KOPT-K1 (cell line): Measurements from ENCODE around the gene SSH3.
A peak's percentile ranks its signal among the peaks of the same experiment; 100 is the strongest.
"Not testable (repeated sequence)": the region's sequence is repeated elsewhere in the genome, so short reads cannot be mapped to it uniquely, and the experiment has no call there.

ENCODE experiments used
- H3K27ac ChIP-seq: fragments of 200-600 bp; sonication (generic); 2 replicates; pipeline ENCODE4 v1.5.1; 2016; ENCODE audit warnings: antibody characterized with exemption, mild to moderate bottlenecking, low read depth, low read length; ENCODE audit not compliant: poor library complexity, severe bottlenecking
- H3K36me3 ChIP-seq: fragments of 200-600 bp; sonication (generic); 2 replicates; pipeline ENCODE4 v1.5.1; 2017; ENCODE audit warnings: antibody characterized with exemption, mild to moderate bottlenecking, low read length, moderate library complexity; ENCODE audit not compliant: insufficient read depth
- H3K9me3 ChIP-seq: fragments of 200-600 bp; sonication (generic); 2 replicates; pipeline ENCODE4 v1.5.1; 2017; ENCODE audit warnings: antibody characterized with exemption, low read length, mild to moderate bottlenecking; ENCODE audit not compliant: insufficient read depth, poor library complexity, severe bottlenecking

SSH3 gene, protein sequence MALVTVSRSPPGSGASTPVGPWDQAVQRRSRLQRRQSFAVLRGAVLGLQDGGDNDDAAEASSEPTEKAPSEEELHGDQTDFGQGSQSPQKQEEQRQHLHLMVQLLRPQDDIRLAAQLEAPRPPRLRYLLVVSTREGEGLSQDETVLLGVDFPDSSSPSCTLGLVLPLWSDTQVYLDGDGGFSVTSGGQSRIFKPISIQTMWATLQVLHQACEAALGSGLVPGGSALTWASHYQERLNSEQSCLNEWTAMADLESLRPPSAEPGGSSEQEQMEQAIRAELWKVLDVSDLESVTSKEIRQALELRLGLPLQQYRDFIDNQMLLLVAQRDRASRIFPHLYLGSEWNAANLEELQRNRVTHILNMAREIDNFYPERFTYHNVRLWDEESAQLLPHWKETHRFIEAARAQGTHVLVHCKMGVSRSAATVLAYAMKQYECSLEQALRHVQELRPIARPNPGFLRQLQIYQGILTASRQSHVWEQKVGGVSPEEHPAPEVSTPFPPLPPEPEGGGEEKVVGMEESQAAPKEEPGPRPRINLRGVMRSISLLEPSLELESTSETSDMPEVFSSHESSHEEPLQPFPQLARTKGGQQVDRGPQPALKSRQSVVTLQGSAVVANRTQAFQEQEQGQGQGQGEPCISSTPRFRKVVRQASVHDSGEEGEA

DNA sequence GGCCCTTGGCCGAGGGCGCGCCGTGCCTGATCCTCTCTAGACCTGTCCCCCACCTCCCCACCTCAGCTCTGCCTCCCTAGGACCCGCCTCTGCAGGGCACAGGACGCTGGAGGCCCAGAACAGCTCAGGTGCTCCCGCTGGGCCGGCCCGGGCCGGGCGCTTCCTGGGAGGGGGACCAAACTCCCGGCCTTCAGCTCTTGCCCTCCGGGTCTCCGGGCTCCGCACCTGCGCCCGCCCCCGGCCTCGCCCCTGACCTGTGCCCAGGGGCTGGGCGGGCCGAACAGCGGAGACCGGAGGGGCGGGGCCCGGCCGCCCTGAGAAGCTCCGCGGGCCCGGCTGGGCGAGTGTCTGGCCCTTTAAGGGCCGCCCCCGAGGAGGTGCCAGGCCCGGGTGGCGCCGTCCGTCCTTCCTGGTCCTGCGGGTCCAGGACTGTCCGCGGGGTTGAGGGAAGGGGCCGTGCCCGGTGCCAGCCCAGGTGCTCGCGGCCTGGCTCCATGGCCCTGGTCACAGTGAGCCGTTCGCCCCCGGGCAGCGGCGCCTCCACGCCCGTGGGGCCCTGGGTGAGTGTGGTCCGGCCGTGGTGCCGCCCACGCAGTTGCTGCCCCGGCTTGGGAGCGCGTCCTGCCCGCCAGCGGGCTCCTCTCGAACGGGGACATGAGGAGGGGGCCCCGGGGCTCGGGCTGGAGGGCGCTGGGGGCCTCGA lies at the start of gene SSH3:
Gene SSH3 (plus strand): TSS at position 399 of the 703 bp plus-strand sequence. CDS start 96 bp downstream, at position 495.
- Histone ChIP-seq H3K9me3 (no peaks in the 10 kb centered on the region), H3K27ac (no peak within 1 kb of the TSS), H3K36me3 (peaks cover 68% of the 10 kb centered on the region)

DNA sequence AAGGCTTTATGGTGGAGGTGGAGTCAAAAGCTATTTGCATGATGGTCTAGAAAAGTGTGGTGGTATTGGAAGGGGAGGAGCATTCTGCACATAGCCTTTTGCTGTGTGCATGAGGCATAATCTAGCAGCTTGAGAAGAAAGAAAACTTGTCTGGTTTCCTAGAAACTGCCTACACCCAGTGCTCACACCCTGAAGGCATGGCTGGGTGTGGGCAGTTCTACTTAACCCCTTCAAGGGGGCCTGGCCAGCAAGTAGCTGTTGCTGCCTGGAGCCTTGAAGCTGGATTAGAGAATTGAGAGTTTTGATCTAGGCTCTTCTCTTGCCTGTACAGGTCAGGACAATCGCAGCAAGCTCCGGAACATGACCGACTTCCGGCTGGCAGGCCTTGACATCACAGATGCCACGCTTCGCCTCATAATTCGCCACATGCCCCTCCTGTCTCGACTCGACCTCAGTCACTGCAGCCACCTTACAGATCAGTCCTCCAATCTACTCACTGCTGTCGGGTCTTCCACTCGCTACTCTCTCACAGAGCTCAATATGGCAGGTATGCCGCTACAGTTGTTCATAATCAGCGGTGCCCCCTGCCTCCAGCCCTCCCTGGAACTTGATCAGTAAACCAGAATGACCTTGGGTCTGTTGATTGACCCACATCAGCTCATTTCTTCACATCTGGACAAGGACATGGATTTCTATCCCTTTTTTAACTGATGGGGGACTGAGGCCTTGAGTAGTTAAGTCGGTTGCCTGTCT lies 49.3 kb upstream of the SSH3 start:
- Histone ChIP-seq H3K36me3 (peaks cover 95% of the 10 kb centered on the region), H3K27ac (no peak overlapping the region), H3K9me3 (no peaks in the 10 kb centered on the region)

DNA sequence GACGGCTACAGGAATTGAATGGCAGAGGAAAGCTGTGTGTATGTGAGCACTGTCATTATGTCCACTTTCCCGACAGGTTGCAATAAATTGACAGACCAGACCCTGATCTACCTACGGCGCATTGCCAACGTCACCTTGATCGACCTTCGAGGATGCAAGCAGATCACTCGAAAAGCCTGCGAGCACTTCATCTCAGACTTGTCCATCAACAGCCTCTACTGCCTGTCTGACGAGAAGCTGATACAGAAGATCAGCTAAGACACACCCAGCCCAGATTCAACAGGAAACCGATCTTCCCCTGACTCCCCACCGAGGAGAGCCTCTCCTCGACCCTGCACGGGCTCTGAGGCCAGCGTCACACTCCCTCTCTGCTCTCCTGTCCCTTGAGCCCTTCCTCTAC lies 48.5 kb upstream of the SSH3 start:
- no peaks in the 10 kb centered on the region for H3K9me3 ChIP-seq
- H3K36me3 ChIP-seq = peaks cover 88% of the 10 kb centered on the region
- H3K27ac ChIP-seq = no peak overlapping the region

DNA sequence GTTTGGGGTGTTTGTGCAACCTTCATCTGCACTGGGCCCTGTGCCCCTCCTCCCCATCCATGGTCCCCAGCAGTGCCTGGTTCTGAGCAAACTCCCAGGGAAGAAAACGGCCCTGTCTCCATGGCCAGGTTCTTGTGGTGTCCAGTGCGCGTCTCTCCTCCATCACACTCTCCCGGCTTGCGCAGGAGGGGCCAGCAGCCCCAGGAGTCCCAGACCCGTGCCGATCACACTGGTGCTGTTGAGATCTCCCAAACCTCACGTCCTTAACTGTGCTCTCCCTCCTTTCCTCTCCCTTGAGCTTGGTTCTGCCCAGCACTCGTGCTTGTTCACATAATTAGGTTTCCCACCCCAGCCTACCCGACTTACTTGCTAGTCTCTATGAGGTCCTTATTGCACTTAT lies 48.0 kb upstream of the SSH3 start:
- Histone ChIP-seq H3K36me3 (peaks cover 82% of the 10 kb centered on the region), H3K9me3 (no peaks in the 10 kb centered on the region), H3K27ac (no peak overlapping the region)

DNA sequence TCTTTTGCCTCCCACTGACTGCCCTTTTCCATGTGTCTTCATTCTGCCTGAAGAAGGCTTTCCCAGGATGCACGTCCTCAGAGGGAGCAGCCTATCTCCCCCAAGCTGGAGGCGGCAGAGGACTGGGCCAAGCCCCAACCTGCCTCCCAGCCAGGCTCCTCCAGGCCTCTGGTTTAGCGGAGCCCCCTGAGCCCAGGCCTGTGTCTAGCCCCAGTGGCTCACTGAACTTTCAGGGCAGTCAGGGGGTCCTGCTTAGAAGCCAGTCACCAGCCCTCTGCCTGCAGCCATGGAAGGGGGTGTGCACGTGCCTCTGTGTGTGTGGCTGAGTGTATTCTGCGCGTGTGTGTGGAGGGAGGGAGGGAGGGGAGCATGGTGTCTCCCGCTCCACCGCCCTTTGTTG lies 47.5 kb upstream of the SSH3 start:
- peaks cover 77% of the 10 kb centered on the region for H3K36me3 ChIP-seq
- H3K27ac ChIP-seq = no peak overlapping the region
- H3K9me3 ChIP-seq = no peaks in the 10 kb centered on the region

DNA sequence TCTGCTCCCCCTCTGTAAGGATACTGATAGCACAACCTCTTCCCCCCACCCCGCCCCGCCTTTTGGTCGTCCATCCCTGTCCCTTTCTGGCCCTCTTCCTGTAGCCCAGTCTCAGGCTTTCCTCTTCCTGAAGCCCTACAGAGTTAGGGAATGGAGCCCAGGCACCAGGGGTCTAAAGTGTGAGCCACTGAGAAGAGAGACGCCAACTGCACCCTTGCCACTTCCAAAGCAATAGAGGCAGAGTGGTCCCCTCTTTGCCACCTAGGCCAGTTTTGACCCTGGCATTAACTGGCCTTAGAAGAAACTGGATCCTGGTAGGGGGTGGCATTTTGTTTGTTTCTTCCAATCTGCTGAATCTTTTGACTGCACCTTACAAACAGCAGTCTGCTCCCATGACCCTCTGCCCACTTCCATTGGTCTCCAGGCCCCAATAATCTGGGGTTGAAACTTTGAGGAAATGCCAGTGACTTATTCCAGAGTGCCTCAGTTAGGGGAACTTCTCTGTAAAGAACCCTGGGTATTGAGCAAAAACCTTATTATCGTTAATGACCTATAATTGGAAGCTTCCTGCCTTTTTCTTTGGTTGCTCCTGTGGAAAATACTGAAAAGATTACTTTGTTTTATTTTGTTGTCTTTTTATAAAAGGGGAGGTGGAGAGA lies 46.7 kb upstream of the SSH3 start:
- Histone ChIP-seq H3K36me3 (peaks cover 70% of the 10 kb centered on the region), H3K27ac (no peak overlapping the region), H3K9me3 (no peaks in the 10 kb centered on the region)

DNA sequence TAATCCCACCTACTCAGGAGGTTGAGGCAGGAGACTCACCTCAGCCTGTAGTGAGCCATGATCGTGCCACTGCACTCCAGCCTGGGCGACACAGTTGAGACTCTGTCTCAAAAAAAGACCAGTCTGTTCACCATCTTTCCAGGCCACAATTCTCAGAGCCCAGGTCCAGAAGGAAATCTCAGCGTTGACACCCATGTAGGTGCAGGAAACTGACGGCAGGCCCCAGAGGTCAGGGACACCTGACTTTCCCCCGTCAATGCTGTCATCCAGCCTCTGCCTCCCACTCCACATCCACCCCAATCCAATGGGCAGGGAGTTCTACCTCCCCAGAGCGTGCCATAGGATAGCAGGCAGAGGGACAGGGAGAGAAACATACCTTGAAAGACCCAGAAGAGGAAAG lies 42.9 kb upstream of the SSH3 start:
- H3K36me3 ChIP-seq = peaks cover 32% of the 10 kb centered on the region
- H3K9me3 ChIP-seq = no peaks in the 10 kb centered on the region
- H3K27ac ChIP-seq = no peak overlapping the region

DNA sequence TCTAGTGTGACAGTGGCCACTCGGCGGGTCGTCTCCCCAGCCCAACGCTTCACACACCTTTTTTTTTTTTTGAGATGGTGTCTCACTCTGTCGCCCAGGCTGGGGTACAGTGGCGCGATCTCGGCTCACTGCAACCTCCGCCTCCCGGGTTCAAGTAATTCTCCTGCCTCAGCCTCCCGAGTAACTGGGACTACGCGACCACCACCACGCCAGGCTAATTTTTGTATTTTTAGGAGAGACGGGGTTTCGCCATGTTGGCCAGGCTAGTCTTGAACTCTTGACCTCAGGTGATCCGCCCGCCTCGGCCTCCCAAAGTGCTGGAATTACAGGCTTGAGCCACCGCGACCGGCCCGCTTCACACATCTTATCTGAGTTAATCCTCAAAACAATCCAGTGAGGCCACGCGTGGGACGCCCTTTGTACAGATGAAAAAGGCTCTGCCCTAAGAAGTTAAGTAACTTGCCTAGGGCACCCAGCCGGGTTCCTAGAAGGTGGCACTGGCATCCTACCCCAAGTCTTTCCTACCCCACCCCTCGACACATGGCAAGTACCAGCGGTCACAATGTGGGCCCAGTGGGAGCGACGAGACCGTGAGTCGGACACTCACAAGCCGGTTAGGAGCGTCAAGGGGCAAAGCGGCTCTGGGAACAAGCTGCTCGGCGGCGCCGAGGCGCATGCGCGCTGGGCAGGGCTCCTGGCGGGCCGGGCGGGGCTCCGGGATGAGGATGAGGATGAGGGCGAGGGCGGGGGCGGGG lies 42.3 kb upstream of the SSH3 start:
- not testable (repeated sequence) for H3K27ac ChIP-seq, H3K9me3 ChIP-seq
- H3K36me3 ChIP-seq = peaks cover 25% of the 10 kb centered on the region

DNA sequence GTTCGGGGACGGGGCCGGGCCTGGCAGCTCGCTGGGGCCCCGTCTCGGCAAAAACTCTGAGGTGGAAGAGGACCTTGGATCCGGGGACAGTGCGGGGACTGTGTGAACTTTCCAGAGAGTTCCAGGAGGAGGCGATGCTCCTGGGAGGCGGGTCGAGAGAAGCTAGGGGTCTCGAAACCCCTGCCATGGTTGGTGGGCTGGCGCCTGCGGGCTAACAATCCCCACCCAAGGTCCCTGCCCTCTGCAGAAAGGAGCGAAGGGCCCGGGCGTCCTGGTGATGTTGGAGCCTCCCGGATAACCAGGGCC lies 41.7 kb upstream of the SSH3 start:
- no peaks in the 10 kb centered on the region for H3K9me3 ChIP-seq
- H3K36me3 ChIP-seq = peaks cover 20% of the 10 kb centered on the region
- no peak overlapping the region for H3K27ac ChIP-seq

DNA sequence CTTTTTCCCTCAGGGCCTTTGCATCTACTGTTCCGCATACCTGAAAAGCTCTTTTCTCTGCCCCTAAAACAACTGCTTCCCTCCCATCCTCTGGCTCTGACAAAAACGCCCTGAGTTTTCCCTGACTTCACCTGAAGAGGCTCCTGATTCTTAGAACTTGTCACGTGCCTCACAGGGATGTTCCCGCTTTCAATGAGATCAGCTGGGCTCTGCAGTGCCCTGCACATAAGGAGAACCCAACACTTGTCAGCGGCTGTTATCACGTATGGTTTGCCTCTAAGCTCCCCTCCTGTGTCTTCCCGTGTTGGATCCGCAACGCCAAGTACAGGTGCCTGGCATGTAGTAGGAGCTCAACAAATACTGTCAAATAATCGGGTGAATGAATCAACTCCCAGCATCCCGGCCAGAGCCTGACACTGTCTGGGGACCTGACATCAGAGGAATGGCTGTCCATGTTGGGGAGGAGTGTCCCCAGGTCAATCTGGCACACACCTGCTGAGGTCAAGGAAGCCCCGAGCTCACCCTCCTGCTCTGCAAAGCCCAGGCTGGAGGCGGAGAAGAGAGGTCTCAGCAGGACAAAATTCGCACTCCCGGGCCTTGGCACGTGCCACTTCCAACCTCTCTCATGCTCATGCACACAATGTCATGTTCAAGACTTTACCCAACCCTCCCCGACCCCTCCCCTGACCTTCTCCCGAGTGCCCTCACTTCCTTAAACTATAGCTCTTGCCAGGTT lies 41.2 kb upstream of the SSH3 start:
- Histone ChIP-seq H3K36me3 (peaks cover 16% of the 10 kb centered on the region), H3K27ac (peak overlapping the region; percentile 75), H3K9me3 (no peaks in the 10 kb centered on the region)

DNA sequence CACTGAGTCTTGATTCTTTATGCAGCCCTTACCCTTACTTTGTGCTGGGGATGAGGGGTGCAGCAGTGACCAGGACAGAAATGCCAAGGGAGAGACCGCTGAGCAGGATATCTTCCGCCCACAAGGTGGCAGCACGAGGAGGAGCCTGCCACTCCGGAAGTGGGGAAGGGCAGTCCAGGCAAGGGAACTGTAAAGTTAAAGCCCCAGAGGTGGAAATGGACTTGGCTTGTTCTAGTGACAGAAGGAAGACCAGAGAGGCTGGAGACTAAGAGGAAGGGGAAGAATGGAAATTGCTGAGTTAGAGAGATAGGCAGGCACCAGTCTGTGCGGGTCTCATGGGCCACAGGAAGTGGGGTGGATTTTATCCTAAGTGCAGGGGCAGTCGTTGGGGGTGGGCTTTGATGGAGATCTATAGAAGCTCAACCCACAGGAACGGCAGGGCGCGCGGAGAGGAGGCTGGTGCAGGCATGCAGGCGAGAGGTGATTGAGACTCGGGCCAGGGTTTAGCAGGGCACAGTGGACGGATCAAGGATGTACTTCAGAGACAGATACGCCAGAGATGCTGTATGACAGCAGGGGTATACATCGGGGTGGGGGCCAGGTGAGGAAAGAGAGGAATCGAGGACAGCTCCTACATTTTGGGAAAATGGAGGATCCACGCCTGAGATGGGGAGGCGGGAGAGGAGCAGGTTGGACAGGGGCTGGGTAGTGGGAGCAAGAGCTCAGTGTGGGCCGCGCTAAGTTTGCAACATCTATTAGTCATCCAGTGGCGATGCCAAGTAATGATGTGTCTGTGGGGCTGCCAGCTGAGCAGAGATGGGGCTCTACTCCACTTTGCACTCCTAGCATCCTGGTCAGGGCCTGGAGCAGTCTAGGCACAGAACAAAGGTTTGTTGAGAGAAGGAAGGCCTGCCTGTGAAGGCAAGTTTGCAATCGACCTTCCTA lies 40.3 kb upstream of the SSH3 start:
- Histone ChIP-seq H3K9me3 (no peaks in the 10 kb centered on the region), H3K27ac (peak overlapping the region; percentile 75)

DNA sequence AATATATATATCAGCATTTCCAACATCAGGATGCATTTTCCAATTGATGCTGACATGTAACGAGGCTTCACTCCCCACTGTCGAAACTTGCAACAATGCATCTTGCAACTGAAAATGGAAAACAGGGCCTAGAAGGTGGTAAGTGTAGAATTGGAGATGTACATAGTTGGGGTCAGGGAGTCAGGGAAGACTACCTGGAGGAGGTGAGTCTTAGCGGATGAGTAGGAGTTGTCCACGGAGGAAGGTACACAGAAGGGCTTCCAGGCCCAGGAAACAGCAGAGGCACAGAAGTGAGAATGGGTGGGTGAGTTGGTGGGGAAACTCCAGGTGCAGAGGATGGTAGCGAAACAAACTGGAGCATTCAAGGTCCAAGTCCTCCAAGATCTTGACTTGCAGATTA lies 39.1 kb upstream of the SSH3 start:
- Histone ChIP-seq H3K36me3 (peaks cover 22% of the 10 kb centered on the region), H3K27ac (peak overlapping the region; percentile 75), H3K9me3 (no peaks in the 10 kb centered on the region)

More for the DNA sequence above, 40.3 kb upstream of the SSH3 start:
- H3K36me3 ChIP-seq = peaks cover 21% of the 10 kb centered on the region; the same call in 1 of the 2 replicates
